IMR-90 (cell line): Measurements from ENCODE around the gene SEPSECS. TPM values are rescaled to one million over a fixed set of nuclear protein-coding genes. Genes with fewer than 3 reads are reported as not detected.

Experiments
- ATAC-seq: fragments of 200-7000 bp; cut with Tn5 transposase; 2 replicates; pipeline ENCODE4 v1.9.1; 2020; ENCODE audit warnings: low read depth, mild to moderate bottlenecking, moderate library complexity
- BruUV-seq: library from RNA; stranded (reverse); fragments of 400-500 nt; replicated peaks from 2 replicates; lab custom pipeline; 2021; lab: Mats Ljungman, UMichigan
- CTCF ChIA-PET: fragments of 300-600 bp; formaldehyde crosslinking; extraction: SDS; loops from one replicate; lab custom pipeline; 2021; ENCODE audit warnings: antibody characterized with exemption; lab: Yijun Ruan, JAX
- POLR2A ChIA-PET: fragments of 300-600 bp; sonication (Branson Sonifier 250); formaldehyde crosslinking; loops from one replicate; lab custom pipeline; 2022; ENCODE audit warnings: antibody characterized with exemption; ENCODE audit not compliant: unreplicated experiment; lab: Charles Lee
- DNase-seq: peaks from one replicate; pipeline ENCODE4 v3.0.0; 2013
- H2AFZ ChIP-seq: replicated peaks from 2 replicates; pipeline ENCODE3; 2013; ENCODE audit warnings: low read length, mild to moderate bottlenecking; ENCODE audit not compliant: poor library complexity
- H2AK5ac ChIP-seq: 2 replicates; pipeline ENCODE4 v1.6.1; 2013; ENCODE audit warnings: low read depth, low read length, inconsistent platforms
- H2AK9ac ChIP-seq: replicated peaks from 2 replicates; pipeline ENCODE3; 2013; ENCODE audit warnings: mild to moderate bottlenecking, low read depth, low read length, moderate library complexity; ENCODE audit not compliant: poor library complexity
- H2BK120ac ChIP-seq: 2 replicates; pipeline ENCODE4 v1.6.1; 2013; ENCODE audit warnings: low read depth, low read length, inconsistent platforms
- H2BK15ac ChIP-seq: 3 replicates; pipeline ENCODE4 v1.6.1; 2013; ENCODE audit warnings: low read depth, low read length, inconsistent platforms
- H2BK20ac ChIP-seq: 2 replicates; pipeline ENCODE4 v1.6.1; 2013; ENCODE audit warnings: low read depth, mild to moderate bottlenecking, inconsistent platforms, low read length, moderate library complexity
- H2BK5ac ChIP-seq: 2 replicates; pipeline ENCODE4 v1.6.1; 2013; ENCODE audit warnings: mild to moderate bottlenecking, low read depth, low read length, inconsistent platforms; ENCODE audit not compliant: poor library complexity, severe bottlenecking
- H3K14ac ChIP-seq: replicated peaks from 2 replicates; pipeline ENCODE4 v1.6.1; 2013; ENCODE audit warnings: low read depth, low read length, inconsistent platforms
- H3K18ac ChIP-seq: 2 replicates; pipeline ENCODE4 v1.6.1; 2013; ENCODE audit warnings: low read depth, low read length, control low read depth
- H3K23ac ChIP-seq: 2 replicates; pipeline ENCODE4 v1.6.1; 2013; ENCODE audit warnings: low read depth, low read length, inconsistent platforms
- H3K27ac ChIP-seq: 2 replicates; pipeline ENCODE4 v1.5.1; 2013; ENCODE audit warnings: mild to moderate bottlenecking, control low read depth, low read length; ENCODE audit not compliant: insufficient read depth
- H3K27me3 ChIP-seq: 2 replicates; pipeline ENCODE4 v1.6.1; 2013; ENCODE audit warnings: low read length; ENCODE audit not compliant: control insufficient read depth, insufficient read depth
- H3K36me3 ChIP-seq: 2 replicates; pipeline ENCODE4 v1.6.1; 2013; ENCODE audit warnings: low read length, mixed read lengths; ENCODE audit not compliant: control insufficient read depth, insufficient read depth
- H3K4ac ChIP-seq: 2 replicates; pipeline ENCODE4 v1.6.1; 2013; ENCODE audit warnings: low read depth, low read length, inconsistent platforms
- H3K4me1 ChIP-seq: 2 replicates; pipeline ENCODE4 v1.6.1; 2013; ENCODE audit warnings: low read length, mixed read lengths; ENCODE audit not compliant: control insufficient read depth, insufficient read depth
- H3K4me2 ChIP-seq: 2 replicates; pipeline ENCODE4 v1.6.1; 2013; ENCODE audit warnings: low read depth, mild to moderate bottlenecking, control low read depth, low read length, moderate library complexity
- H3K4me3 ChIP-seq: 2 replicates; pipeline ENCODE4 v1.5.1; 2013; ENCODE audit warnings: low read depth, mild to moderate bottlenecking, control low read depth, low read length, moderate library complexity; ENCODE audit not compliant: insufficient read depth
- H3K56ac ChIP-seq: 2 replicates; pipeline ENCODE4 v1.6.1; 2013; ENCODE audit warnings: low read length, inconsistent platforms; ENCODE audit not compliant: insufficient read depth; ENCODE audit errors: extremely low read depth
- H3K79me1 ChIP-seq, 2 experiments: 2 replicates each; pipeline ENCODE4 v1.6.1; 2013; ENCODE audit warnings: low read length in 2 of 2, inconsistent platforms in 1 of 2, low read depth in 1 of 2
- H3K9ac ChIP-seq: 2 replicates; pipeline ENCODE4 v1.6.1; 2013; ENCODE audit warnings: low read depth, low read length, control low read depth
- H3K9me1 ChIP-seq: 2 replicates; pipeline ENCODE4 v1.6.1; 2013; ENCODE audit warnings: low read length, inconsistent platforms; ENCODE audit not compliant: insufficient read depth
- H3K9me3 ChIP-seq: 2 replicates; pipeline ENCODE4 v1.6.1; 2013; ENCODE audit warnings: low read length; ENCODE audit not compliant: control insufficient read depth, insufficient read depth
- H4K20me1 ChIP-seq: 2 replicates; pipeline ENCODE4 v1.6.1; 2013; ENCODE audit warnings: low read length, inconsistent platforms; ENCODE audit not compliant: insufficient read depth
- H4K5ac ChIP-seq: 2 replicates; pipeline ENCODE4 v1.6.1; 2013; ENCODE audit warnings: mild to moderate bottlenecking, low read depth, low read length, control low read depth
- H4K8ac ChIP-seq, 2 experiments: 2 replicates each; pipeline ENCODE4 v1.6.1; 2013; ENCODE audit warnings: low read depth in 2 of 2, low read length in 2 of 2, control low read depth in 1 of 2, inconsistent platforms in 1 of 2
- H4K91ac ChIP-seq: 2 replicates; pipeline ENCODE4 v1.6.1; 2013; ENCODE audit warnings: low read depth, low read length, inconsistent platforms; ENCODE audit not compliant: insufficient read depth
- BHLHE40 ChIP-seq: fragments of 150-350 bp; IDR thresholded peaks from 2 replicates; pipeline ENCODE4 v1.6.1; 2016; ENCODE audit warnings: mild to moderate bottlenecking, low read depth, low read length
- CEBPB ChIP-seq: IDR thresholded peaks from 2 replicates; pipeline ENCODE4 v1.6.1; 2012; ENCODE audit warnings: low read depth, low read length, improper control_type of control experiment
- CHD1 ChIP-seq: IDR thresholded peaks from 2 replicates; pipeline ENCODE4 v1.6.1; 2012; ENCODE audit warnings: low read depth, low read length, improper control_type of control experiment
- FOS ChIP-seq: fragments of 150-350 bp; IDR thresholded peaks from 2 replicates; pipeline ENCODE4 v1.6.1; 2016; ENCODE audit warnings: low read depth, low read length
- MAFK ChIP-seq: IDR thresholded peaks from 2 replicates; pipeline ENCODE4 v1.6.1; 2012; ENCODE audit warnings: low read depth, low read length, improper control_type of control experiment
- MAZ ChIP-seq: IDR thresholded peaks from 2 replicates; pipeline ENCODE4 v1.6.1; 2012; ENCODE audit warnings: low read depth, mild to moderate bottlenecking, low read length, improper control_type of control experiment, moderate library complexity, borderline replicate concordance
- MXI1 ChIP-seq: IDR thresholded peaks from 2 replicates; pipeline ENCODE4 v1.6.1; 2012; ENCODE audit warnings: low read depth, mild to moderate bottlenecking, low read length, moderate library complexity, borderline replicate concordance
- NFE2L2 ChIP-seq: fragments of 150-350 bp; IDR thresholded peaks from 2 replicates; pipeline ENCODE4 v1.6.1; 2016; ENCODE audit warnings: low read depth, mild to moderate bottlenecking, low read length
- POLR2A ChIP-seq: IDR thresholded peaks from 2 replicates; pipeline ENCODE4 v1.6.1; 2012; ENCODE audit warnings: mild to moderate bottlenecking, low read depth, low read length
- RAD21 ChIP-seq: IDR thresholded peaks from 2 replicates; pipeline ENCODE4 v1.6.1; 2012; ENCODE audit warnings: low read length, improper control_type of control experiment
- RCOR1 ChIP-seq: IDR thresholded peaks from 2 replicates; pipeline ENCODE4 v1.6.1; 2012; ENCODE audit warnings: mild to moderate bottlenecking, low read length, improper control_type of control experiment; ENCODE audit not compliant: insufficient replicate concordance
- RFX5 ChIP-seq: IDR thresholded peaks from 2 replicates; pipeline ENCODE4 v1.8.0; 2012; ENCODE audit warnings: low read depth, mild to moderate bottlenecking, low read length, moderate library complexity
- SMC3 ChIP-seq: fragments of 150-350 bp; IDR thresholded peaks from 2 replicates; pipeline ENCODE4 v1.6.1; 2016; ENCODE audit warnings: low read depth, mild to moderate bottlenecking, antibody characterized with exemption, low read length, moderate library complexity
- WGBS, 2 experiments: methylation state at CpG; one replicate each; pipeline versions ENCODE4 v1.1.5 to v1.1.7; 2013; ENCODE audit warnings: missing lambda C conversion rate in 2 of 2; ENCODE audit not compliant: insufficient read length in 1 of 2; ENCODE audit errors: extremely low coverage in 2 of 2; 5-methylcytosine and 5-hydroxymethylcytosine counted together
- dilution Hi-C: fragments of 300-500 bp; cut with HindIII; formaldehyde crosslinking; loops from one replicate; pipeline ENCODE4 v1.14.3; 2018; ENCODE audit warnings: low sequenced_read_pairs; ENCODE audit not compliant: unreplicated experiment
- in situ Hi-C: fragments of 300-500 bp; cut with MboI; formaldehyde crosslinking; loops from 3 replicates; pipeline ENCODE4 v1.14.3; 2019; ENCODE audit warnings: low sequenced_read_pairs, inconsistent platforms, mixed read lengths
- intact Hi-C: fragments of 100-400 bp; cut with micrococcal nuclease; formaldehyde crosslinking; loops from 2 replicates; pipeline ENCODE4 v1.10.0; 2022
- polyA plus RNA-seq, 3 experiments: library from polyadenylated mRNA; depleted of rRNA; stranded (reverse); fragments of >200 nt; gene quantifications; 2 replicates each; pipeline ENCODE4 v1.2.3, GENCODE V29; 2012; ENCODE audit warnings: low replicate concordance in 1 of 3
- total RNA-seq: library from RNA; depleted of rRNA; stranded (reverse); fragments of >200 nt; gene quantifications from 2 replicates; pipeline ENCODE4 v1.2.3, GENCODE V29; 2012
- TF ChIP-seq, protein P1 (sequence below): fragments of 150-350 bp; IDR thresholded peaks from 2 replicates; pipeline ENCODE4 v1.6.1; 2017; ENCODE audit warnings: mild to moderate bottlenecking, antibody characterized with exemption, low read length, low read depth
- TF ChIP-seq, protein P2 (sequence below): conservative IDR thresholded peaks from 2 replicates; pipeline ENCODE4 v1.5.1; 2012; ENCODE audit warnings: mild to moderate bottlenecking, low read depth, low read length, improper control_type of control experiment
- TF ChIP-seq, protein P3 (sequence below): fragments of 150-350 bp; IDR thresholded peaks from 2 replicates; pipeline ENCODE4 v1.6.1; 2016; ENCODE audit warnings: low read depth, mild to moderate bottlenecking, low read length, moderate library complexity, borderline replicate concordance

SEPSECS gene
- total and polyA plus RNA-seq, 2 of the 4 experiments (the other 2 are of a cell fraction), result 1.7 to 5.0 TPM

DNA sequence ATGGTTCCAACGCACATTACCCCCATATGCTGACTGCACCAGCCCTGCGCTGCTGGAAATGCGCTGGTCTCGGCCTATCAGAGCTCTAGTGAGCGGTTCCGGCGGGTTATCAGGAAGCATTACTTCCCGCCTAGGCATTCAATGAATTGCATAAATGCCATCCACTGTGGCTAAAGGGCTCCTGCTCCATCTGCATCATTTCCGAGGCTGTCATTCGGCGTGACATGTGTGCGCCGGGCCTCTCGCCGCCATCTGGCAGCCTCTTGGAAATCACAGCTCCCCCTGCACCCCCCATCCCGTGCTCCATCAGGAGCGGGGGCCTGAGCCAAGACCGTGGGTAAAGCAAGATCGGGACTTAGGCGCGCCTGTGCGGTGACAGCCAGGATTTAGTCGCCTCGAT lies 64.4 kb downstream of the SEPSECS start:
- no peaks in the 10 kb centered on the region for H3K79me1 ChIP-seq
- peaks cover 7% of the 10 kb centered on the region for H3K27me3 ChIP-seq
- no peak overlapping the region for H2BK5ac ChIP-seq
- intact Hi-C loops, result no loop called here
- no peak overlapping the region for H2BK15ac ChIP-seq
- POLR2A ChIA-PET, result no interaction called here
- H3K4me2 ChIP-seq, result no peak overlapping the region
- H3K23ac ChIP-seq, result no peak overlapping the region
- H4K8ac ChIP-seq, result no peak overlapping the region
- in situ Hi-C loops, result no loop called here
- H2AK9ac ChIP-seq, result no peak overlapping the region
- dilution Hi-C loops, result no loop called here
- peaks cover 2% of the 10 kb centered on the region; the same call in 1 of the 2 replicates for H3K4me1 ChIP-seq
- no peak overlapping the region for H3K14ac ChIP-seq
- peaks cover 4% of the 10 kb centered on the region for H3K9me3 ChIP-seq
- H4K91ac ChIP-seq, result no peak overlapping the region
- CTCF ChIA-PET, result no interaction called here
- BruUV-seq, result no TSS peak
- no peak overlapping the region for H3K27ac ChIP-seq
- no peak overlapping the region for H2AFZ ChIP-seq
- no peak overlapping the region for H3K4me3 ChIP-seq
- ATAC-seq (no peak), DNase-seq (no peak)
- H3K18ac ChIP-seq, result no peak overlapping the region
- TF ChIP-seq RAD21 (no peak), MAZ (no peak), MAFK (no peak), RFX5 (no peak), FOS (no peak), CEBPB (no peak), MXI1 (no peak), POLR2A (no peak), RCOR1 (no peak), SMC3 (no peak), CHD1 (no peak), NFE2L2 (no peak), BHLHE40 (no peak)
- TF ChIP-seq, protein P1, sequence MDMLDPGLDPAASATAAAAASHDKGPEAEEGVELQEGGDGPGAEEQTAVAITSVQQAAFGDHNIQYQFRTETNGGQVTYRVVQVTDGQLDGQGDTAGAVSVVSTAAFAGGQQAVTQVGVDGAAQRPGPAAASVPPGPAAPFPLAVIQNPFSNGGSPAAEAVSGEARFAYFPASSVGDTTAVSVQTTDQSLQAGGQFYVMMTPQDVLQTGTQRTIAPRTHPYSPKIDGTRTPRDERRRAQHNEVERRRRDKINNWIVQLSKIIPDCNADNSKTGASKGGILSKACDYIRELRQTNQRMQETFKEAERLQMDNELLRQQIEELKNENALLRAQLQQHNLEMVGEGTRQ, result no peak
- TF ChIP-seq, protein P2, sequence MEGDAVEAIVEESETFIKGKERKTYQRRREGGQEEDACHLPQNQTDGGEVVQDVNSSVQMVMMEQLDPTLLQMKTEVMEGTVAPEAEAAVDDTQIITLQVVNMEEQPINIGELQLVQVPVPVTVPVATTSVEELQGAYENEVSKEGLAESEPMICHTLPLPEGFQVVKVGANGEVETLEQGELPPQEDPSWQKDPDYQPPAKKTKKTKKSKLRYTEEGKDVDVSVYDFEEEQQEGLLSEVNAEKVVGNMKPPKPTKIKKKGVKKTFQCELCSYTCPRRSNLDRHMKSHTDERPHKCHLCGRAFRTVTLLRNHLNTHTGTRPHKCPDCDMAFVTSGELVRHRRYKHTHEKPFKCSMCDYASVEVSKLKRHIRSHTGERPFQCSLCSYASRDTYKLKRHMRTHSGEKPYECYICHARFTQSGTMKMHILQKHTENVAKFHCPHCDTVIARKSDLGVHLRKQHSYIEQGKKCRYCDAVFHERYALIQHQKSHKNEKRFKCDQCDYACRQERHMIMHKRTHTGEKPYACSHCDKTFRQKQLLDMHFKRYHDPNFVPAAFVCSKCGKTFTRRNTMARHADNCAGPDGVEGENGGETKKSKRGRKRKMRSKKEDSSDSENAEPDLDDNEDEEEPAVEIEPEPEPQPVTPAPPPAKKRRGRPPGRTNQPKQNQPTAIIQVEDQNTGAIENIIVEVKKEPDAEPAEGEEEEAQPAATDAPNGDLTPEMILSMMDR, result no peak
- TF ChIP-seq, protein P3, sequence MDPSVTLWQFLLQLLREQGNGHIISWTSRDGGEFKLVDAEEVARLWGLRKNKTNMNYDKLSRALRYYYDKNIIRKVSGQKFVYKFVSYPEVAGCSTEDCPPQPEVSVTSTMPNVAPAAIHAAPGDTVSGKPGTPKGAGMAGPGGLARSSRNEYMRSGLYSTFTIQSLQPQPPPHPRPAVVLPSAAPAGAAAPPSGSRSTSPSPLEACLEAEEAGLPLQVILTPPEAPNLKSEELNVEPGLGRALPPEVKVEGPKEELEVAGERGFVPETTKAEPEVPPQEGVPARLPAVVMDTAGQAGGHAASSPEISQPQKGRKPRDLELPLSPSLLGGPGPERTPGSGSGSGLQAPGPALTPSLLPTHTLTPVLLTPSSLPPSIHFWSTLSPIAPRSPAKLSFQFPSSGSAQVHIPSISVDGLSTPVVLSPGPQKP, result no peak
- no peak overlapping the region for H2BK120ac ChIP-seq
- H3K9me1 ChIP-seq, result no peaks in the 10 kb centered on the region
- 67% methylated on average over 17 of the region's 24 CpGs; no CpG with 5 or more reads in 1 of the 2 experiments for WGBS, 2 experiments
- no peak overlapping the region for H2BK20ac ChIP-seq
- H3K4ac ChIP-seq, result no peak overlapping the region
- H4K5ac ChIP-seq, result no peak overlapping the region
- H4K20me1 ChIP-seq, result no peaks in the 10 kb centered on the region
- H3K56ac ChIP-seq, result no peak overlapping the region
- no peaks in the 10 kb centered on the region for H3K36me3 ChIP-seq
- no peak overlapping the region for H3K9ac ChIP-seq
- H2AK5ac ChIP-seq, result no peak overlapping the region
